AG10803 (cell line): ENCODE data around the gene DAPK1.

Experiments
- DNase-seq: peaks from one replicate; pipeline ENCODE4 v3.0.0; 2010; ENCODE audit warnings: low read depth
- H3K4me3 ChIP-seq: 2 replicates; pipeline ENCODE4 v1.5.1; 2011; ENCODE audit warnings: mild to moderate bottlenecking, low read length, control low read depth
- TF ChIP-seq, protein P1 (sequence below): conservative IDR thresholded peaks from 2 replicates; pipeline ENCODE4 v1.5.1; 2011; ENCODE audit warnings: mild to moderate bottlenecking, low read length, control low read depth, inconsistent platforms

DAPK1 gene

DNA sequence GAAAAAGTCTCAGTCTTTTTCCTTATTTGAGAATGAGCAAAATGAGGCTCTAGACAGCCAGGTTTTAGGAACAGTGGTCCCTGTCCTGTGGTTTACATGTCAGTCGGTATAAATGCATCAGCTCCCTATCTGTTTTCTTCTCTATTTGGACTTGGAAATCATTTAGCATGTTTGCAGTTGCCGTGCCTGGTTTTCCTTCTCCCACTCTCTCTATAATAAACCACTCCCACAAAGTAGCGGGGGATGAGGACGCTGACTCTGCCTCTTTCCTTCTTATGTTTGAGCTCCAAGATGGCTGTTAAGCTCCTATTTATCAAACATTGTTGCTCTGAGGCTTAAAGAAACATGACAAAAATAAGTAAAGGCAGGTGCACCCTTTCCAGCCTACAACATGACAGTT, 171.1 kb downstream of the DAPK1 start:
- TF ChIP-seq, protein P1, sequence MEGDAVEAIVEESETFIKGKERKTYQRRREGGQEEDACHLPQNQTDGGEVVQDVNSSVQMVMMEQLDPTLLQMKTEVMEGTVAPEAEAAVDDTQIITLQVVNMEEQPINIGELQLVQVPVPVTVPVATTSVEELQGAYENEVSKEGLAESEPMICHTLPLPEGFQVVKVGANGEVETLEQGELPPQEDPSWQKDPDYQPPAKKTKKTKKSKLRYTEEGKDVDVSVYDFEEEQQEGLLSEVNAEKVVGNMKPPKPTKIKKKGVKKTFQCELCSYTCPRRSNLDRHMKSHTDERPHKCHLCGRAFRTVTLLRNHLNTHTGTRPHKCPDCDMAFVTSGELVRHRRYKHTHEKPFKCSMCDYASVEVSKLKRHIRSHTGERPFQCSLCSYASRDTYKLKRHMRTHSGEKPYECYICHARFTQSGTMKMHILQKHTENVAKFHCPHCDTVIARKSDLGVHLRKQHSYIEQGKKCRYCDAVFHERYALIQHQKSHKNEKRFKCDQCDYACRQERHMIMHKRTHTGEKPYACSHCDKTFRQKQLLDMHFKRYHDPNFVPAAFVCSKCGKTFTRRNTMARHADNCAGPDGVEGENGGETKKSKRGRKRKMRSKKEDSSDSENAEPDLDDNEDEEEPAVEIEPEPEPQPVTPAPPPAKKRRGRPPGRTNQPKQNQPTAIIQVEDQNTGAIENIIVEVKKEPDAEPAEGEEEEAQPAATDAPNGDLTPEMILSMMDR = no peak
- DNase-seq = no peak
- no peak overlapping the region for H3K4me3 ChIP-seq

DNA sequence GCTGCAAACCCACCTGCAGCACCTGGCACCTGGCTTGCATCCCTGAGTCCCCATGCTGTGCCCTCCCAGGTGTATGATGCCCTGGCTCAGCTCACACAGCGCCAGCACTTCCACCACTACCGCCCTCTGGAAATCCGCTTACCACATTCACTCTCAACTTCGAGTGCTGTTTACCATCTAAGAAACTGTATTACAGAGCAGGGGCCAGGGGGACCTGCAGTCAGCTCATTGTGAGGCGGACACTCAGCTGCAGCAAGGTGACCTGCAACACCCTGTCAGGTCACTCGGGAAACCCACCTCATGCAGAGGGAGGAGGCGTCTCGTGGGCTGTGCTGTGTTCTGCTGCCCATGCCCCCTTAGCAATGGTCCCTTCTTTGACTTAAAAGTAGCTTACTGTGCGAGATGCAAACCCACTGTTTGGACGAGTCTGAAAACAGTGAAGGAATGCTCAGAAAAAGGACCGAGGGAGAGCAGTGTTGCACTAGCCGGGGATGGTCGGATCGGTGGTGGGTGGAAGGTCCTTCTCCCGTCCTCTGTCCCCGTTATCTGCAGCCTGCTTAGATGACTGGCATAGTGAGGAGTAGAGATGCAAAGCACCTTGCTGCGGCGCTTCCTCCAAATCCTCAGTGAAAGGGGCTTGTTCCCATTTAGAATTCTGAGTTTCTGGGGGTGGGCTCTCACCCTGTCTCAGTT, 173.1 kb downstream of the DAPK1 start:
- no peak for DNase-seq
- H3K4me3 ChIP-seq = no peak overlapping the region
- TF ChIP-seq, protein P1 = no peak

DNA sequence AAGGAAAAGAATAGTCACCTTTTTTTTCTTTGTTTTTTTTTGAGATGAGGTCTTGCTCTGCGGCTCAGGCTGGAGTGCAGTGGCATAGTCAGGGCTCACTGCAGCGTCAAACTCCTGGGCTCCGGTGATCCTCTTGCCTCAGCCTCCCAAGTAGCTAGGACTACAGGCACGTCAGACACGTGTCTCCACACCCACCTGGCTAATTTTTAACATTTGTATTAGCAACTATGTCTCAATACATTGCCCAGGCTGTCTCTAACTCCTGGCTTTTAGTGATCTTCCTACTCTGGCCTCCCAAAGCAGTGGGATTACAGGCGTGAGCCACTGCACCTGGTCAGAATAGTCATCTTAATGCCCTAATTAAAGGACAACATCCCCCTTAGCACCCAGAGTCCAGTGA, 173.8 kb downstream of the DAPK1 start:
- no peak for DNase-seq
- TF ChIP-seq, protein P1 = no peak
- no peak overlapping the region for H3K4me3 ChIP-seq

DNA sequence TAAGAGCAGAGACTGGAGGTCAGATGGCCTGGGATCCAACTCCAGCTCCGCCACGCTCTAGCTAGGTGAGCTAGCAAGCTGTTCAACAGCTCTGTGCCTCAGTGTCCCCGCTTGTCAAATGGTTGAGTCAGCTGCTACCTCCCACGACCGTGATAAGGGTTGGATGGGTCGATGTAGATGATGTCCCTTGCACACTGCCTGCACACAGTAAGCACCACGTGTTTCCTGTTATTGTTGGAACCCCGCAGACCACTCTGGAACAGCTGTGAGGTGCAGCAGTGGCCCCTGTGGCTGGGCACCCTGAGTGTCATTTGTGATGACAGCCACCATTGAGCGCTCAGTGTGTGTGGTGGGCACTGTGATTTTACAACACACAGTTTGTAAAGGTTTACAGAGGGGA, 174.3 kb downstream of the DAPK1 start:
- TF ChIP-seq, protein P1 = no peak
- no peak for DNase-seq
- no peak overlapping the region for H3K4me3 ChIP-seq

DNA sequence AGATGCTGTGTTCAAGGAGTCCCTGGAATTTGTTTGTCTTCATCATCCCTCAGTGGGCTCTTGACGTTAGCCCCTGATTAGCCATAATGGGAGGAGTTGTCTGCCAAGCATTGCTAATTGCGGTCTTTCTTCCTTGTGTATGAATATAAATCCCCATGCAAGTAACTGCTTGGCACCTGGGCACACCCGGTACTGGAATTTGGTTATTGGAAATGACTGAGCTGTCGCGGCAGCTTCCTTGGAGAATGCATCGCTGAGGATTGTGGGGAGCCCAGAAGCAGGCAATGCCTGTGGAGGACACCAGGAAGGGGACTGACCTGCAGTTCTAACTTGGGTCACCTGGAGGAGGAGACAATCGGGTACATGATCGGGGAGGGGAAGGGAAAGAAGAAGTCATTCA, 174.9 kb downstream of the DAPK1 start:
- no peak for DNase-seq
- no peak overlapping the region for H3K4me3 ChIP-seq
- TF ChIP-seq, protein P1 = no peak

DNA sequence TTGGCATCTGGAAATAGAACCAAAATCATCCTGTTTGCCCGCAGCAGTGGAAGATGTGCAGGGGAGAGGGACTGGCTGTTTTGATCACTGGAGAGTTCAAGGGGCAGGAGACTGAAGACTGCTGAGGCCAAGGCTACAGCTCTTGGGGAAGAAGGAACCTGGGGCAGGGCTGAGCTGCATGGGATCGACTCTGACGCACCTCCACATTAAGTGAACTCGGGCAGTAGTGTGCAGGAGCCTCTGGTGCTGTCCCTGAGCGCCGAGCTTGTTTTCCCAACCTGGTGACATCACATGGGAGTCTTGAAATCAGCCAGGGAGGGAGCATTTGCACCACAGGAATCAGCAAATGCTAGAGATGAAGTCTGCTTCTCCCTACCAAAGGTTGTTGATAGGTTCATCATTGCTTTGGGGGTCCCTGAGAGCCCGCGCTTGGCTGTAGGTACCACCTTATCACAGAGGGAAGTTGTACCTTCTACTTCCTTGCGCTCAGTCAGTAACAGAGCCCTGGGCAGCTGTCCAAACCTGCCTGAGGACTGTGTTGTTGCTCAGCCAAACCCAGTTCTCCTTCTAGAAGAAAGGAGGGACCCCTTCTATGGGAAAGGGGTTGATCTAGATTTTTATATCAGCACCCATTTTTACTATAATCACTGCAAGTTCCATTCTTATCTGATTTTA, 175.9 kb downstream of the DAPK1 start:
- no peak for DNase-seq
- no peak overlapping the region for H3K4me3 ChIP-seq
- TF ChIP-seq, protein P1 = no peak

DNA sequence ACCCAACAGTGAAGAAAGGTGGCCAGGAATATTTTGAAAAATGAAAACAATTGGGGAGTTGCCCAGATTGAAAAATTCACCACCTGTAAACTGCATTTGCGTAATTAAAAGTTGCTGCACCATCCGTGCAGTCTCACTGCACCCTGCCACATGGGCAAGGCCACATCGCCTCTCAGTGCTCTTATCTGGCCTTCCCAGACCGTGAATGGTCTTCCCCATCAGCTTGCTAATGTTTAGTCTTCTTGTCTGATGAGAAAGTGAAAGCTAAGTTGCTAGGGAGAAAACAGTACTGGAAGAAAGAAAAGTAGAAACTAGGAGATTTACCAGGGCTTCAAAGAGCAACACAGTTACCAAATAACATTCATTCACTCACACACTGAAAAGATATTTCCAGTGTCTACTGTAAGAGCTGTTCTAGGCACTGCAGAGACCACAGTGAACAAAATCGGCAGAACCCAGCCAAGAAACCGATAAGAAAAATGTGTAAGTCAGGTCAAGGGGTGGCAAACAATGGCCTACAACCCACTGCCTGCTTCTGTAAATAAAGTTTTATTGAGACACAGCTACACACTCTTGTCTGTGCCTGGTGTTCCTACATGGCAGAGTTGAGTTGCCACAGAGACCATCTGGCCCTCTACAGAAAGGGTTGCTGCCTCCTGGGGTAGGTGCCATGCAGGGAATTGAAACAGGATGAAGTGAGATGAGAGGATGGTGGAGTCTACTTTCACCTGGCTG, 177.1 kb downstream of the DAPK1 start:
- TF ChIP-seq, protein P1 = no peak
- no peak for DNase-seq
- no peak overlapping the region for H3K4me3 ChIP-seq
